K562 (cell line): ENCODE measurements around the gene TAF1B. TPM values are rescaled to one million over a fixed set of nuclear protein-coding genes. Genes with fewer than 3 reads are reported as not detected.

Experiments
- ATAC-seq: fragments of 200-7000 bp; cut with Tn5 transposase; 3 replicates; pipeline ENCODE4 v1.9.1; 2020; ENCODE audit warnings: moderate library complexity
- BruUV-seq: library from RNA; stranded (reverse); fragments of 400-500 nt; replicated peaks from 2 replicates; lab custom pipeline; 2021; lab: Mats Ljungman, UMichigan
- CTCF ChIA-PET: fragments of 300-600 bp; formaldehyde crosslinking; extraction: SDS; loops from one replicate; lab custom pipeline; 2021; ENCODE audit warnings: low intra/inter-chr PET ratio; lab: Yijun Ruan, JAX
- POLR2A ChIA-PET: fragments of 300-600, 350-650 bp; sonication (Branson Sonifier 250); formaldehyde crosslinking; extraction: SDS; loops from one replicate; lab custom pipeline; 2021; ENCODE audit warnings: antibody characterized with exemption, inconsistent platforms; lab: Yijun Ruan, JAX
- DNase-seq, 4 experiments: peaks; one replicate each; pipeline versions ENCODE4 v3.0.0 to v3.0.0-alpha.2; 2011 to 2018; ENCODE audit warnings: low spot score in 3 of 4, mixed read lengths in 3 of 4; ENCODE audit errors: extremely low read depth in 1 of 4
- FAIRE-seq: peaks from 2 replicates; lab custom pipeline; 2011; peaks lifted over from hg19 to GRCh38; lab: Jason Lieb, UNC
- H2AFZ ChIP-seq: 2 replicates; pipeline ENCODE4 v1.6.0; 2011; ENCODE audit warnings: low read depth, low read length, control low read depth, inconsistent platforms
- H3K27ac ChIP-seq: fragments of 200-600 bp; 3 replicates; pipeline ENCODE4 v1.8.0; 2011; ENCODE audit warnings: low read depth, mild to moderate bottlenecking, control low read depth, inconsistent platforms, low read length, moderate library complexity, mixed read lengths; ENCODE audit errors: extremely low read depth
- H3K27me3 ChIP-seq, 2 experiments: fragments of 300-600 bp in 1 of 2; 2 replicates in 1 of 2; 3 replicates in 1 of 2; pipeline versions ENCODE4 v1.6.0 to v1.8.0; 2011; ENCODE audit warnings: inconsistent platforms in 2 of 2, low read length in 2 of 2, mild to moderate bottlenecking in 1 of 2, mixed read lengths in 1 of 2, moderate library complexity in 1 of 2; ENCODE audit not compliant: control insufficient read depth in 2 of 2, insufficient read depth in 2 of 2
- H3K36me3 ChIP-seq: fragments of 300-600 bp; 3 replicates; pipeline ENCODE4 v1.8.0; 2011; ENCODE audit warnings: mild to moderate bottlenecking, low read length, inconsistent platforms; ENCODE audit not compliant: control insufficient read depth, insufficient read depth
- H3K4me1 ChIP-seq, 2 experiments: fragments of 200-600 bp in 1 of 2; replicated peaks in 1 of 2; 2 replicates in 1 of 2; 3 replicates in 1 of 2; pipeline versions ENCODE4 v1.5.1 to v1.8.0; 2011; ENCODE audit warnings: inconsistent platforms in 2 of 2, low read length in 2 of 2, mild to moderate bottlenecking in 1 of 2, mixed read lengths in 1 of 2, moderate library complexity in 1 of 2; ENCODE audit not compliant: control insufficient read depth in 2 of 2, insufficient read depth in 2 of 2
- H3K4me2 ChIP-seq: 2 replicates; pipeline ENCODE4 v1.6.1; 2011; ENCODE audit warnings: low read length, control low read depth, inconsistent platforms, mixed read lengths; ENCODE audit not compliant: insufficient read depth
- H3K4me3 ChIP-seq: fragments of 200-600 bp; sonication (generic), shearing (Covaris generic); 2 replicates; pipeline ENCODE4 v1.5.1; 2016; ENCODE audit warnings: control low read depth, inconsistent platforms
- H3K79me2 ChIP-seq: fragments of 200-600 bp; 3 replicates; pipeline ENCODE4 v1.8.0; 2011; ENCODE audit warnings: low read length, inconsistent platforms; ENCODE audit not compliant: control insufficient read depth, insufficient read depth
- H3K9ac ChIP-seq, 2 experiments: 2 replicates each; pipeline versions ENCODE4 v1.6.0 to v1.6.1; 2011; ENCODE audit warnings: low read depth in 2 of 2, low read length in 2 of 2, control low read depth in 1 of 2, inconsistent platforms in 1 of 2, mild to moderate bottlenecking in 1 of 2, mixed read lengths in 1 of 2; ENCODE audit not compliant: insufficient read depth in 1 of 2
- H3K9me1 ChIP-seq: one replicate; pipeline ENCODE4 v1.6.0; 2011; ENCODE audit warnings: inconsistent platforms, mild to moderate bottlenecking, low read length, moderate library complexity; ENCODE audit not compliant: control insufficient read depth, insufficient read depth
- H3K9me3 ChIP-seq: replicated peaks from 2 replicates; pipeline ENCODE4 v1.5.1; 2011; ENCODE audit warnings: low read depth, low read length, inconsistent platforms; ENCODE audit not compliant: control insufficient read depth, insufficient read depth
- H4K20me1 ChIP-seq: replicated peaks from 2 replicates; pipeline ENCODE4 v1.6.1; 2011; ENCODE audit warnings: low read length, inconsistent platforms, mixed read lengths; ENCODE audit not compliant: control insufficient read depth, insufficient read depth
- CHCHD3 ChIP-seq: fragments of 250-450 bp; sonication (Bioruptor Pico); IDR thresholded peaks from 2 replicates; pipeline ENCODE4 v2.1.2; 2022; ENCODE audit warnings: mild to moderate bottlenecking
- FOXJ3 ChIP-seq: sonication (generic); formaldehyde crosslinking; IDR thresholded peaks from 2 replicates; pipeline ENCODE4 v1.4.0; 2020; ENCODE audit warnings: mild to moderate bottlenecking, missing genetic modification reagents
- FOXM1 ChIP-seq, 2 experiments: fragments of 450-650 bp in 1 of 2; sonication (generic) in 1 of 2; formaldehyde crosslinking in 1 of 2; IDR thresholded peaks; 2 replicates each; pipeline versions ENCODE4 v1.6.1 to v1.9.0; 2017 to 2022; ENCODE audit warnings: low read depth in 2 of 2, mild to moderate bottlenecking in 2 of 2, missing genetic modification reagents in 1 of 2, moderate library complexity in 1 of 2
- NFYB ChIP-seq: IDR thresholded peaks from 2 replicates; pipeline ENCODE4 v1.6.1; 2011; ENCODE audit warnings: mild to moderate bottlenecking, moderate library complexity; ENCODE audit not compliant: insufficient read length; ENCODE audit errors: extremely low read depth
- RBFOX2 ChIP-seq: fragments of 200-400 bp; formaldehyde crosslinking; IDR thresholded peaks from 2 replicates; pipeline ENCODE4 v1.6.1; 2017; ENCODE audit warnings: low read depth, mild to moderate bottlenecking, low read length, moderate library complexity
- SMC3 ChIP-seq: conservative IDR thresholded peaks from 2 replicates; pipeline ENCODE4 v1.6.1; 2011; ENCODE audit warnings: low read depth, low read length, improper control_type of control experiment; ENCODE audit not compliant: insufficient read depth
- TRIM28 ChIP-seq: fragments of 450-650 bp; IDR thresholded peaks from 2 replicates; pipeline ENCODE4 v1.6.1; 2017
- WHSC1 ChIP-seq: IDR thresholded peaks from one replicate; pipeline ENCODE4 v1.6.1; 2012; ENCODE audit warnings: low read length, control low read depth, inconsistent platforms
- YY1 ChIP-seq, 3 experiments: IDR thresholded peaks; 2 replicates each; pipeline ENCODE4 v1.6.1; 2011; ENCODE audit warnings: low read length in 2 of 3, mild to moderate bottlenecking in 2 of 3, moderate library complexity in 2 of 3, borderline replicate concordance in 1 of 3, control low read depth in 1 of 3, low read depth in 1 of 3; ENCODE audit not compliant: insufficient read depth in 3 of 3, insufficient replicate concordance in 2 of 3, control insufficient read depth in 1 of 3, insufficient read length in 1 of 3; ENCODE audit errors: extremely low read depth in 1 of 3
- ZNF224 ChIP-seq: sonication (generic); formaldehyde crosslinking; IDR thresholded peaks from 2 replicates; pipeline ENCODE4 v1.8.0; 2022; ENCODE audit warnings: mild to moderate bottlenecking, missing genetic modification reagents
- ZNF23 ChIP-seq: fragments of 250-450 bp; sonication (Bioruptor Pico); IDR thresholded peaks from 2 replicates; pipeline ENCODE4 v1.4.0; 2020; ENCODE audit warnings: mild to moderate bottlenecking
- WGBS: fragments of 100-300 bp; shearing (Covaris generic); methylation state at CpG from one replicate; pipeline ENCODE4 v1.1.6; 2016; ENCODE audit warnings: low coverage, mixed read lengths; ENCODE audit not compliant: insufficient coverage; ENCODE audit errors: missing lambda C conversion rate; 5-methylcytosine and 5-hydroxymethylcytosine counted together
- in situ Hi-C: fragments of 300-500 bp; cut with MboI; formaldehyde crosslinking; loops from 4 replicates; pipeline ENCODE4 v1.15.0; 2018; ENCODE audit warnings: inconsistent platforms, mixed read lengths
- intact Hi-C: fragments of 100-400 bp; cut with micrococcal nuclease; formaldehyde crosslinking; loops from 2 replicates; pipeline ENCODE4 v1.14.2; 2022
- polyA plus RNA-seq, 8 experiments: library from polyadenylated mRNA; depleted of rRNA in 4 of 8; stranded (reverse) in 5 of 8; unstranded in 3 of 8; fragments of >200 nt; fragmentation: Nextera tagmentation in 2 of 8; fragmentation: Illumina TruSeq in 1 of 8; extraction: Ambion mirVana in 2 of 8; extraction: Trizol in 1 of 8; gene quantifications; 2 replicates each; pipeline versions ENCODE4 v1.2.1 to v1.2.3, GENCODE V29; 2011 to 2014; ENCODE audit warnings: inconsistent platforms in 1 of 8, missing spikeins in 1 of 8
- total RNA-seq, 7 experiments: library from RNA; depleted of rRNA in 6 of 7; stranded (reverse); fragments of >200 nt in 6 of 7; fragmentation: Illumina TruSeq in 2 of 7; extraction: Trizol in 2 of 7; gene quantifications; 2 replicates each; pipeline versions ENCODE4 v1.2.1 to v1.2.3, GENCODE V29; 2011 to 2021; ENCODE audit warnings: low replicate concordance in 1 of 7
- TF ChIP-seq, protein P1 (sequence below), 2 experiments: IDR thresholded peaks; 2 replicates each; pipeline ENCODE4 v1.6.1; 2012; ENCODE audit warnings: improper control_type of control experiment in 2 of 2, low read depth in 2 of 2, low read length in 2 of 2, borderline replicate concordance in 1 of 2
- TF ChIP-seq, protein P2 (sequence below), 2 experiments: fragments of 450-650 bp; IDR thresholded peaks; 2 replicates each; pipeline ENCODE4 v1.6.1; 2018; ENCODE audit warnings: mild to moderate bottlenecking in 2 of 2, low read depth in 1 of 2; ENCODE audit not compliant: partially characterized antibody in 2 of 2
- TF ChIP-seq, protein P3 (sequence below): fragments of 450-650 bp; conservative IDR thresholded peaks from 2 replicates; pipeline ENCODE4 v1.6.1; 2016; ENCODE audit warnings: missing genetic modification characterization, low read depth, mild to moderate bottlenecking, control low read depth, missing compliant biosample characterization

Gene TAF1B
- total and polyA plus RNA-seq, 9 of the 15 experiments (the other 6 are each of a cell fraction or from before 2014, with no cell fraction given), result 8.8 to 25.1 (median 17.3) TPM

DNA sequence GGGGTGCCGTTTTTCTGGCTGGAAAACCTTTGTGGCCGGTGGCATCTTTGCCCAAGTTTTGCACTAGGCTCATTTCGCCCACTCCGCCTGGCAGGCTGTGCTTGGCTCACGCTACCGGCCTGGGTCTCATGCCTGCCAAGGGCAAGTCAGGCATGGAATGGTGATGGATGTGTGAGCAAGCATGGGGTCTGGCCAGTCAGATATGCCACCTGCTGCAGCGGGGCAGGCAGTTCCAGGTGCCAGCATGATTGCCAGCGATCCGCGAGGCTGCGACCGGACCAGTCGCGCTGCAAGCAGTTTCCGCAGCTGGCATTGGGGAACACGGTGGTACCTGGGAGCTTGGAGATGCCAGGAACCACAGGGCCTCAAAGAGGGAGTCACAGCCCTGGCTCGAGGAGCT is 40.6 kb downstream of the TAF1B start:
- 92% methylated on average over 16 of the region's 17 CpGs for WGBS
- POLR2A ChIA-PET, result interaction anchor here (0.7 to 1.1 kb wide), 2 partner anchors 9 to 1697 kb away, joined by 3 read pairs; no protein-coding TSS in a partner anchor
- Histone ChIP-seq H3K4me3 (no peak overlapping the region), H4K20me1 (no peaks in the 10 kb centered on the region), H3K9me3 (no peaks in the 10 kb centered on the region), H3K79me2 (no peaks in the 10 kb centered on the region), H3K9ac (no peak overlapping the region), H3K27me3 (no peaks in the 10 kb centered on the region), H3K27ac (no peak overlapping the region), H3K4me1 (peaks cover 0 to 2% of the 10 kb centered on the region in 2 experiments; a peak in 1 of 5 replicates), H3K4me2 (no peak overlapping the region), H3K9me1 (no peaks in the 10 kb centered on the region), H3K36me3 (peaks cover 16% of the 10 kb centered on the region), H2AFZ (no peak overlapping the region)
- intact Hi-C loops (no loop called here), in situ Hi-C loops (no loop called here)
- ATAC-seq, result no peak
- FAIRE-seq, result no peak
- CTCF ChIA-PET, result no interaction called here
- BruUV-seq, result no TSS peak
- no peak for DNase-seq
- TF ChIP-seq FOXM1 (IDR thresholded peaks at IDR 0.05; ENCODE audit: low read depth) (no peak), FOXM1 (CRISPR knock-in tag; IDR thresholded peaks at IDR 0.05; ENCODE audit: low read depth) (no peak), RBFOX2 (no peak), TRIM28 (no peak), NFYB (no peak), ZNF224 (CRISPR knock-in tag) (no peak), FOXJ3 (CRISPR knock-in tag) (no peak), CHCHD3 (CRISPR knock-in tag) (no peak), ZNF23 (no peak), YY1 (IDR thresholded peaks at IDR 0.05; ENCODE audit: borderline replicate concordance in 1 of 3, control insufficient read depth in 1 of 3, extremely low read depth in 1 of 3, insufficient read depth in 3 of 3, insufficient read length in 1 of 3, insufficient replicate concordance in 2 of 3, low read depth in 1 of 3, low read length in 2 of 3) (no peak), SMC3 (no peak), WHSC1 (no peak)
- TF ChIP-seq, protein P1, sequence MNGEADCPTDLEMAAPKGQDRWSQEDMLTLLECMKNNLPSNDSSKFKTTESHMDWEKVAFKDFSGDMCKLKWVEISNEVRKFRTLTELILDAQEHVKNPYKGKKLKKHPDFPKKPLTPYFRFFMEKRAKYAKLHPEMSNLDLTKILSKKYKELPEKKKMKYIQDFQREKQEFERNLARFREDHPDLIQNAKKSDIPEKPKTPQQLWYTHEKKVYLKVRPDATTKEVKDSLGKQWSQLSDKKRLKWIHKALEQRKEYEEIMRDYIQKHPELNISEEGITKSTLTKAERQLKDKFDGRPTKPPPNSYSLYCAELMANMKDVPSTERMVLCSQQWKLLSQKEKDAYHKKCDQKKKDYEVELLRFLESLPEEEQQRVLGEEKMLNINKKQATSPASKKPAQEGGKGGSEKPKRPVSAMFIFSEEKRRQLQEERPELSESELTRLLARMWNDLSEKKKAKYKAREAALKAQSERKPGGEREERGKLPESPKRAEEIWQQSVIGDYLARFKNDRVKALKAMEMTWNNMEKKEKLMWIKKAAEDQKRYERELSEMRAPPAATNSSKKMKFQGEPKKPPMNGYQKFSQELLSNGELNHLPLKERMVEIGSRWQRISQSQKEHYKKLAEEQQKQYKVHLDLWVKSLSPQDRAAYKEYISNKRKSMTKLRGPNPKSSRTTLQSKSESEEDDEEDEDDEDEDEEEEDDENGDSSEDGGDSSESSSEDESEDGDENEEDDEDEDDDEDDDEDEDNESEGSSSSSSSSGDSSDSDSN (IDR thresholded peaks at IDR 0.05; ENCODE audit: borderline replicate concordance in 1 of 2, low read depth in 2 of 2, low read length in 2 of 2), result no peak
- TF ChIP-seq, protein P2, sequence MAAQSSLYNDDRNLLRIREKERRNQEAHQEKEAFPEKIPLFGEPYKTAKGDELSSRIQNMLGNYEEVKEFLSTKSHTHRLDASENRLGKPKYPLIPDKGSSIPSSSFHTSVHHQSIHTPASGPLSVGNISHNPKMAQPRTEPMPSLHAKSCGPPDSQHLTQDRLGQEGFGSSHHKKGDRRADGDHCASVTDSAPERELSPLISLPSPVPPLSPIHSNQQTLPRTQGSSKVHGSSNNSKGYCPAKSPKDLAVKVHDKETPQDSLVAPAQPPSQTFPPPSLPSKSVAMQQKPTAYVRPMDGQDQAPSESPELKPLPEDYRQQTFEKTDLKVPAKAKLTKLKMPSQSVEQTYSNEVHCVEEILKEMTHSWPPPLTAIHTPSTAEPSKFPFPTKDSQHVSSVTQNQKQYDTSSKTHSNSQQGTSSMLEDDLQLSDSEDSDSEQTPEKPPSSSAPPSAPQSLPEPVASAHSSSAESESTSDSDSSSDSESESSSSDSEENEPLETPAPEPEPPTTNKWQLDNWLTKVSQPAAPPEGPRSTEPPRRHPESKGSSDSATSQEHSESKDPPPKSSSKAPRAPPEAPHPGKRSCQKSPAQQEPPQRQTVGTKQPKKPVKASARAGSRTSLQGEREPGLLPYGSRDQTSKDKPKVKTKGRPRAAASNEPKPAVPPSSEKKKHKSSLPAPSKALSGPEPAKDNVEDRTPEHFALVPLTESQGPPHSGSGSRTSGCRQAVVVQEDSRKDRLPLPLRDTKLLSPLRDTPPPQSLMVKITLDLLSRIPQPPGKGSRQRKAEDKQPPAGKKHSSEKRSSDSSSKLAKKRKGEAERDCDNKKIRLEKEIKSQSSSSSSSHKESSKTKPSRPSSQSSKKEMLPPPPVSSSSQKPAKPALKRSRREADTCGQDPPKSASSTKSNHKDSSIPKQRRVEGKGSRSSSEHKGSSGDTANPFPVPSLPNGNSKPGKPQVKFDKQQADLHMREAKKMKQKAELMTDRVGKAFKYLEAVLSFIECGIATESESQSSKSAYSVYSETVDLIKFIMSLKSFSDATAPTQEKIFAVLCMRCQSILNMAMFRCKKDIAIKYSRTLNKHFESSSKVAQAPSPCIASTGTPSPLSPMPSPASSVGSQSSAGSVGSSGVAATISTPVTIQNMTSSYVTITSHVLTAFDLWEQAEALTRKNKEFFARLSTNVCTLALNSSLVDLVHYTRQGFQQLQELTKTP (IDR thresholded peaks at IDR 0.05; ENCODE audit: low read depth in 1 of 2, partially characterized antibody in 2 of 2), result no peak
- TF ChIP-seq, protein P3, sequence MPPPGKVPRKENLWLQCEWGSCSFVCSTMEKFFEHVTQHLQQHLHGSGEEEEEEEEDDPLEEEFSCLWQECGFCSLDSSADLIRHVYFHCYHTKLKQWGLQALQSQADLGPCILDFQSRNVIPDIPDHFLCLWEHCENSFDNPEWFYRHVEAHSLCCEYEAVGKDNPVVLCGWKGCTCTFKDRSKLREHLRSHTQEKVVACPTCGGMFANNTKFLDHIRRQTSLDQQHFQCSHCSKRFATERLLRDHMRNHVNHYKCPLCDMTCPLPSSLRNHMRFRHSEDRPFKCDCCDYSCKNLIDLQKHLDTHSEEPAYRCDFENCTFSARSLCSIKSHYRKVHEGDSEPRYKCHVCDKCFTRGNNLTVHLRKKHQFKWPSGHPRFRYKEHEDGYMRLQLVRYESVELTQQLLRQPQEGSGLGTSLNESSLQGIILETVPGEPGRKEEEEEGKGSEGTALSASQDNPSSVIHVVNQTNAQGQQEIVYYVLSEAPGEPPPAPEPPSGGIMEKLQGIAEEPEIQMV (tag), result no peak
